Loucy (cell line): Measurements from ENCODE around the gene L3MBTL3.

Experiments used
- H2AFZ ChIP-seq: fragments of 200-600 bp; sonication (generic); 2 replicates; pipeline ENCODE4 v1.6.0; 2016; ENCODE audit warnings: antibody characterized with exemption, mild to moderate bottlenecking, low read length, moderate library complexity
- H3F3A ChIP-seq: fragments of 200-600 bp; 2 replicates; pipeline ENCODE4 v1.6.0; 2016; ENCODE audit warnings: antibody characterized with exemption, low read depth, mild to moderate bottlenecking
- H3K27me3 ChIP-seq: fragments of 200-600 bp; sonication (generic); 2 replicates; pipeline ENCODE4 v1.6.1; 2014; ENCODE audit warnings: low read length, mild to moderate bottlenecking; ENCODE audit not compliant: insufficient read depth, poor library complexity, severe bottlenecking
- H3K36me3 ChIP-seq: fragments of 200-600 bp; sonication (generic); 2 replicates; pipeline ENCODE4 v1.6.1; 2016; ENCODE audit warnings: low read length; ENCODE audit not compliant: insufficient read depth
- H3K4me1 ChIP-seq: fragments of 200-600 bp; sonication (generic); 2 replicates; pipeline ENCODE4 v1.5.1; 2014; ENCODE audit warnings: low read length, mild to moderate bottlenecking; ENCODE audit not compliant: insufficient read depth, poor library complexity, severe bottlenecking
- H3K4me2 ChIP-seq: fragments of 200-600 bp; sonication (generic); 2 replicates; pipeline ENCODE4 v1.6.0; 2014; ENCODE audit warnings: antibody characterized with exemption, low read length, low read depth, mild to moderate bottlenecking; ENCODE audit not compliant: poor library complexity, severe bottlenecking
- H3K4me3 ChIP-seq: fragments of 200-600 bp; sonication (generic); 2 replicates; pipeline ENCODE4 v1.5.1; 2014; ENCODE audit warnings: low read length, mild to moderate bottlenecking, mixed read lengths; ENCODE audit not compliant: poor library complexity, severe bottlenecking
- H3K79me2 ChIP-seq: fragments of 200-600 bp; sonication (generic); 2 replicates; pipeline ENCODE4 v1.6.1; 2014; ENCODE audit warnings: low read length; ENCODE audit not compliant: insufficient read depth
- H3K9ac ChIP-seq: fragments of 200-600 bp; sonication (generic); 2 replicates; pipeline ENCODE4 v1.6.0; 2014; ENCODE audit warnings: mild to moderate bottlenecking, low read depth, low read length, moderate library complexity; ENCODE audit not compliant: poor library complexity, severe bottlenecking
- H3K9me2 ChIP-seq: fragments of 200-600 bp; sonication (generic); replicated peaks from 2 replicates; pipeline ENCODE4 v1.6.1; 2016; ENCODE audit warnings: low read depth, low read length, mixed read lengths
- H3K9me3 ChIP-seq: fragments of 200-600 bp; sonication (generic); 2 replicates; pipeline ENCODE4 v1.6.1; 2014; ENCODE audit warnings: mild to moderate bottlenecking, antibody characterized with exemption, low read length, low read depth; ENCODE audit not compliant: insufficient read depth
- H4K20me1 ChIP-seq: fragments of 200-600 bp; sonication (generic); 2 replicates; pipeline ENCODE4 v1.6.0; 2014; ENCODE audit warnings: antibody characterized with exemption, low read length, mild to moderate bottlenecking; ENCODE audit not compliant: insufficient read depth, poor library complexity, severe bottlenecking
- CTCF ChIP-seq: fragments of 200-600 bp; sonication (generic); conservative IDR thresholded peaks from 2 replicates; pipeline ENCODE4 v1.5.1; 2014; ENCODE audit warnings: mild to moderate bottlenecking, antibody characterized with exemption, low read length
- EZH2phosphoT487 ChIP-seq: fragments of 200-600 bp; IDR thresholded peaks from 2 replicates; pipeline ENCODE4 v1.6.1; 2018; ENCODE audit warnings: antibody characterized with exemption, mild to moderate bottlenecking, moderate library complexity, borderline replicate concordance

Gene L3MBTL3

GRCh38 chr6:130054725-130055124, 36.3 kb downstream of the L3MBTL3 start:
- Histone ChIP-seq H3K27me3 (no peaks in the 10 kb centered on the region), H3K4me2 (no peak overlapping the region), H3K9me2 (no peaks in the 10 kb centered on the region), H2AFZ (no peak overlapping the region), H3F3A (no peaks in the 10 kb centered on the region), H3K79me2 (no peaks in the 10 kb centered on the region), H4K20me1 (no peaks in the 10 kb centered on the region), H3K36me3 (peaks cover 46% of the 10 kb centered on the region; the same call in 1 of the 2 replicates), H3K9me3 (no peaks in the 10 kb centered on the region), H3K9ac (no peak overlapping the region), H3K4me1 (no peaks in the 10 kb centered on the region), H3K4me3 (no peak overlapping the region)
- TF ChIP-seq EZH2phosphoT487, result no peak

GRCh38 chr6:130055271-130055670, 36.9 kb downstream of the L3MBTL3 start:
- Histone ChIP-seq H4K20me1 (no peaks in the 10 kb centered on the region), H3K4me2 (no peak overlapping the region), H3K4me1 (no peaks in the 10 kb centered on the region), H3K79me2 (no peaks in the 10 kb centered on the region), H3K9ac (no peak overlapping the region), H3K9me3 (no peaks in the 10 kb centered on the region), H3K36me3 (peaks cover 41% of the 10 kb centered on the region; the same call in 1 of the 2 replicates), H3K27me3 (no peaks in the 10 kb centered on the region), H3K4me3 (no peak overlapping the region), H3F3A (no peaks in the 10 kb centered on the region), H2AFZ (no peak overlapping the region), H3K9me2 (no peaks in the 10 kb centered on the region)
- no peak for TF ChIP-seq CTCF
- TF ChIP-seq EZH2phosphoT487, result no peak

GRCh38 chr6:130057495-130057894, 39.1 kb downstream of the L3MBTL3 start:
- peaks cover 28% of the 10 kb centered on the region; the same call in 1 of the 2 replicates for H3K36me3 ChIP-seq
- H3K9ac ChIP-seq, result no peak overlapping the region
- H3K9me3 ChIP-seq, result no peaks in the 10 kb centered on the region
- no peaks in the 10 kb centered on the region for H3F3A ChIP-seq
- no peak overlapping the region for H3K4me2 ChIP-seq
- no peaks in the 10 kb centered on the region for H3K79me2 ChIP-seq
- no peak for TF ChIP-seq CTCF
- TF ChIP-seq EZH2phosphoT487, result no peak
- H4K20me1 ChIP-seq, result no peaks in the 10 kb centered on the region
- H2AFZ ChIP-seq, result no peak overlapping the region
- no peaks in the 10 kb centered on the region for H3K27me3 ChIP-seq
- H3K9me2 ChIP-seq, result no peaks in the 10 kb centered on the region
- H3K4me3 ChIP-seq, result no peak overlapping the region
- H3K4me1 ChIP-seq, result no peaks in the 10 kb centered on the region

GRCh38 chr6:130063806-130064205, 45.4 kb downstream of the L3MBTL3 start:
- Histone ChIP-seq H3K9ac (no peak overlapping the region), H3K4me3 (no peak overlapping the region), H3F3A (no peaks in the 10 kb centered on the region), H3K27me3 (no peaks in the 10 kb centered on the region), H3K9me3 (no peaks in the 10 kb centered on the region), H3K4me2 (no peak overlapping the region), H2AFZ (no peak overlapping the region), H3K9me2 (no peaks in the 10 kb centered on the region), H3K4me1 (no peaks in the 10 kb centered on the region), H4K20me1 (no peaks in the 10 kb centered on the region), H3K79me2 (no peaks in the 10 kb centered on the region), H3K36me3 (peaks cover 14% of the 10 kb centered on the region; the same call in 1 of the 2 replicates)
- TF ChIP-seq EZH2phosphoT487 (no peak), CTCF (no peak)
